Fibroblast of mammary gland (primary cell): ENCODE measurements around the gene KIF26B.
"Not testable (repeated sequence)": the region's sequence is repeated elsewhere in the genome, so short reads cannot be mapped to it uniquely, and the experiment has no call there.

Source experiments
- DNase-seq: peaks from one replicate; pipeline ENCODE4 v3.0.0-alpha.2; 2010; ENCODE audit warnings: low read depth
- H3K4me3 ChIP-seq: 2 replicates; pipeline ENCODE4 v1.5.1; 2011; ENCODE audit warnings: low read depth, mild to moderate bottlenecking, low read length, moderate library complexity; ENCODE audit not compliant: control insufficient read depth
- CTCF ChIP-seq: conservative IDR thresholded peaks from 2 replicates; pipeline ENCODE4 v1.5.1; 2011; ENCODE audit warnings: low read depth, low read length, inconsistent platforms; ENCODE audit not compliant: control insufficient read depth, insufficient read depth

KIF26B gene

DNA sequence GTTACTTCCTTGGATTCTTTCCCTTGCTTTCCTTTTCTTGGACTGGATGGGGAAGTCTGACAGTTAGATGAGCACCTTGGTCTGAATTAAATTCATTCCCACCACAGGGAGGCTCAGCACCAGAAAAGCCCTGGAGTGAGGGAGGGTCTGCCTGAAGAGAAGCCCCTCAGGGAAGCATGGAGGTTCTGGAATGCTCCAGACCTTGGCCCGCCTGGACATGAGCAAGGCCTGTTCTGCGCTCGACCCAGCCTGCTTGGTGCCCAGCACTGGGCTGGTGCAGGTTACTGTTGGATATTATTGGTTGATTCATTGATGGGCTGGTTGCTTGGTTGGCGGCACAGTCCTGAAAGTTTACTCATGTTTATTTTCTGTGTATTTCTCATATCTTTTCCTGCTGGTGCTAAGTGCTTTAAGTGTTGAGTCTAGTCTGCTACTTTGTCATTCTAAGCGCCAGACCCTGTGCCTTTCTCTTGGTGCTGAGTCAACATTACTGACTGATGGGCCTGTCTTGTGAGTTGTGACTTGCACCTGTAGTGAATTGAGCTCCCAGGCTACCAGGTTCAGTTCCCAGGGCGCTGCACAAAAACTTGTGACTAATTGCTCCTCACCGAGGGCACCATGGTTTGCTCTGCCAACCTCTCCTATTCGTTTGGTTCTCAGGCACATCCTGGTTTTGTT, 538.5 kb downstream of the KIF26B start:
- H3K4me3 ChIP-seq = no peak overlapping the region
- no peak for DNase-seq
- TF ChIP-seq CTCF = no peak

DNA sequence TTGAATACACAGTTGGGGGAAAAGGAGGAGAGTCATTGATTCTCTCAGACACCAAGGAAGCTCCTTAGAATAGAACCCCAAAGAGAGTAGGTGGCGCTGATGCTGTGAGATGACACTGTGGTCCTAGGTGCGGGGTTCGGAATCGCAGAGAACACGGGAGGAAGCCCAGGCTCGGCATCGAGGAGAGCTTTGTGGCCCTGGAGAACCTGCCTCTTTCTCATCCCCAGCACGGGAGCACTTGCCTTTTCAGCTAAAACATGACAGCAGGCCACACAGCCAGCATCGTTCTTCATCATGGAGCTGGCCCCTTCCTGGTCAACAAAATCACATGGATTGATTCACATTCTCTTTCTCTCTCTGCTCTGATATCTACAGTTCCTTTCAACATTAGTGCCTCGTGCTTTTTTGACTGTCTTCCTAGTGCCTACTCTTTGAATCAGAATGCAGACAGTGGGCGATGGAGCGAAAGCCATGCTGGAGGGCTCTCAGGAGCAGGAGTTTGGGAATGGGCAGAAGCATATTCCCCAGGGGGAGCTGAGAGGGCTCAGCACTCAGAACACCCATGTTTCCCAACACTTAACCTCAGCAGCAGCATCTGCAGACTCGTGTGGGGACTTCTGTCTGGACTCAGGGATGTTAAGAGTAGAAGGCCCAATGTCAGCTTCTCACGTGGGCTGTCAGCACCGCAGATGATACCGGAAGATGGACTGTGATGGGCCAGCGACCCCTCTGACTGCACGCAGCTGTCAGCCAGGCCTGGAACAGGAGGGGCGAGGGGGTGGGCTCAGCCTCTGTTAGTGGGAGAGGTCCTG, 539.4 kb downstream of the KIF26B start:
- DNase-seq = no peak
- H3K4me3 ChIP-seq = no peak overlapping the region
- no peak for TF ChIP-seq CTCF

GRCh38 chr1:245694753-245695195, 540.0 kb downstream of the KIF26B start:
- no peak for DNase-seq
- H3K4me3 ChIP-seq = no peak overlapping the region
- no peak for TF ChIP-seq CTCF

DNA sequence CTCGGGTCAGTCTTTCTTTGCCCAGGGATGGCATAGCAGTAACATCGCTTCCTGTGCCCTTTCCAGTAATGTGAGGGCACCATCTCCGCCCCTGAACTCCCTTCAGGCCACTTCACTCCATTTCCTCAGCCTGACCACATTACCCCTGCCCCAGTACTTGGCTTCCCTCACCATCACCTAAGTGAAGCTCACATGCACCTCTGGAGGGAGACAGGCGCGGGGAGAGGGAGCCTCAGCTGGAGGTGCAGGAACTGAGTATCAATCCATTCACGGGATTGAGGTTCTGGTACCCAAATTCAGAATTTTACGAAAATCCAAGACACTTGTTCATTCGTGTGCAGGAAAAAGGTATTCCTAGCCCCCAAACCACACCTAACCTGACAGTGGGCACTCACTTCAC, 540.4 kb downstream of the KIF26B start:
- no peak overlapping the region for H3K4me3 ChIP-seq
- TF ChIP-seq CTCF = no peak
- no peak for DNase-seq

DNA sequence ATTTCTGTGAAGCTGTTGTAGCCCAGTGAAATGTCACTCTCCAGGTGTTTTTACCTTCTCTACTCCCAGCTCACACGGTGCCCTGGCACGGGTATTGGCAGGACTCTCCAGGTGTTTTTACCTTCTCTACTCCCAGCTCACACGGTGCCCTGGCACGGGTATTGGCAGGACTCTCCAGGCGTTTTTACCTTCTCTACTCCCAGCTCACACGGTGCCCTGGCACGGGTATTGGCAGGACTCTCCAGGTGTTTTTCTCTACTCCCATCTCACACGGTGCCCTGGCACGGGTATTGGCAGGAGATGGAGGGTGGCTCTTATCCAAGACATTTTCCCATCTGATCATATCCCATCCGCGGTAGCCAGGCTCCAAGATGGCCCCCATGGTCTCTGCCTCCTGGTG, 540.9 kb downstream of the KIF26B start:
- not testable (repeated sequence) for H3K4me3 ChIP-seq, DNase-seq

DNA sequence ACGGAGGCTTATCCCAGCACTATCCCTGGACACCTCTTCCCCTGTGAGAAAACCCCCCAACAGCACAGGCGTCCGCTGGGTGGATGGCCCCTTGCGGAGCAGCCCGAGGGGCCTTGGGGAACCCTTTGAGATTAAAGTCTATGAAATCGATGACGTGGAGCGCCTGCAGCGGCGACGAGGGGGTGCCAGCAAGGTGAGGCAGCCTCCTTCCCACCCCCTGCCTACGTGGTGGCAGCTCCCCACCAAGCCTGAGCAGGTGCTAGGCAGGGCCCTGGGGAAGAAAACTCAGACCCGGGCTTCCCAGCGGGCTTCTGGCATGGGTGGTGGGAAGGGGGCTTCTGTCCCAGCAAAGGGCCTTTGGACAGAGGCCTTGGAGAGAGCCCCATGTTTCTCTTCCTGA, 543.3 kb downstream of the KIF26B start:
- no peak for DNase-seq
- H3K4me3 ChIP-seq = no peak overlapping the region
- TF ChIP-seq CTCF = no peak

DNA sequence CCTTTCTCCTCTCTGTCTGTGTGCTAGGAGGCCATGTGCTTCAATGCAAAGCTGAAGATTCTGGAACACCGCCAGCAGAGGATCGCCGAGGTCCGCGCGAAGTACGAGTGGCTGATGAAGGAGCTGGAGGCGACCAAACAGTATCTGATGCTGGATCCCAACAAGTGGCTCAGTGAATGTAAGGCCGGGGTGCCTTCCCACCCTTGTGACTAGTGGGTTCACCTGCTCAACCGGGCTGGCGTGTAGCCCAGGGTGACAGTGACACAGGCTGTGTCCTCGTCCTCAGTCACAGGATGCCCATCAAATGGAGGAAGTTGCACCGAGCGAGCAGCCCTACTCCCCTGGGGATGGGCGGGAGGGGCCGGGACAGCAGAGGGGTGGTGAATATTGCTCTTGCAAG, 544.1 kb downstream of the KIF26B start:
- TF ChIP-seq CTCF = no peak
- no peak for DNase-seq
- H3K4me3 ChIP-seq = no peak overlapping the region
